Hepatocyte (in vitro differentiated cells): ENCODE data around the gene SYNE2. TPM values are rescaled to one million over a fixed set of nuclear protein-coding genes. Genes with fewer than 3 reads are reported as not detected.

ENCODE experiments used
- DNase-seq: peaks from one replicate; pipeline ENCODE4 v3.0.0-alpha.2; 2016; ENCODE audit warnings: low spot score
- H2AFZ ChIP-seq: fragments of 200-600 bp; sonication (generic); 2 replicates; pipeline ENCODE4 v1.6.0; 2016; ENCODE audit warnings: antibody characterized with exemption, mild to moderate bottlenecking
- H3K27ac ChIP-seq: fragments of 200-600 bp; sonication (generic); 2 replicates; pipeline ENCODE4 v1.5.1; 2016; ENCODE audit warnings: mild to moderate bottlenecking
- H3K27me3 ChIP-seq: fragments of 200-600 bp; sonication (generic); 2 replicates; pipeline ENCODE4 v1.6.1; 2016
- H3K36me3 ChIP-seq: fragments of 200-600 bp; sonication (generic); replicated peaks from 2 replicates; pipeline ENCODE4 v1.5.1; 2016; ENCODE audit warnings: low read depth; ENCODE audit not compliant: insufficient read depth
- H3K4me1 ChIP-seq: fragments of 200-600 bp; sonication (generic); 2 replicates; pipeline ENCODE4 v1.5.1; 2016; ENCODE audit warnings: mild to moderate bottlenecking, moderate library complexity; ENCODE audit not compliant: insufficient read depth
- H3K4me2 ChIP-seq: fragments of 200-600 bp; sonication (generic); 2 replicates; pipeline ENCODE4 v1.6.0; 2016
- H3K4me3 ChIP-seq: fragments of 200-600 bp; sonication (generic); 2 replicates; pipeline ENCODE4 v1.5.1; 2016; ENCODE audit warnings: mild to moderate bottlenecking
- H3K79me2 ChIP-seq: fragments of 200-600 bp; sonication (generic); 2 replicates; pipeline ENCODE4 v1.6.0; 2017; ENCODE audit warnings: mild to moderate bottlenecking
- H3K9me2 ChIP-seq: fragments of 200-600 bp; sonication (generic); replicated peaks from 2 replicates; pipeline ENCODE4 v1.6.0; 2017; ENCODE audit warnings: mild to moderate bottlenecking; ENCODE audit not compliant: insufficient read depth
- H3K9me3 ChIP-seq: fragments of 200-600 bp; sonication (generic); 2 replicates; pipeline ENCODE4 v1.5.1; 2016; ENCODE audit warnings: low read depth, mild to moderate bottlenecking
- H4K20me1 ChIP-seq: fragments of 200-600 bp; sonication (generic); 2 replicates; pipeline ENCODE4 v1.6.0; 2016; ENCODE audit warnings: mild to moderate bottlenecking; ENCODE audit not compliant: insufficient read depth, poor library complexity, severe bottlenecking
- EZH2 ChIP-seq: fragments of 200-600 bp; sonication (generic); IDR thresholded peaks from 2 replicates; pipeline ENCODE4 v1.6.1; 2016; ENCODE audit warnings: antibody characterized with exemption, mild to moderate bottlenecking, borderline replicate concordance
- EZH2phosphoT487 ChIP-seq: fragments of 200-600 bp; sonication (generic); IDR thresholded peaks from one replicate; pipeline ENCODE4 v1.6.1; 2018; ENCODE audit warnings: antibody characterized with exemption, mild to moderate bottlenecking, low read depth, moderate library complexity; ENCODE audit not compliant: unreplicated experiment, severe bottlenecking
- WGBS: methylation state at CpG from one replicate; pipeline ENCODE4 v1.1.6; 2016; ENCODE audit warnings: low lambda C conversion rate; ENCODE audit errors: missing lambda C conversion rate; 5-methylcytosine and 5-hydroxymethylcytosine counted together
- polyA plus RNA-seq: library from polyadenylated mRNA; unstranded; fragments of >200 nt; fragmentation: Nextera tagmentation; extraction: Ambion mirVana; gene quantifications from 2 replicates; pipeline ENCODE4 v1.2.1, GENCODE V29; 2016
- total RNA-seq: library from RNA; depleted of rRNA; stranded (reverse); fragments of >200 nt; gene quantifications from 2 replicates; pipeline ENCODE4 v1.2.3, GENCODE V29; 2014
- TF ChIP-seq, protein P1 (sequence below): fragments of 200-600 bp; sonication (generic); IDR thresholded peaks from 2 replicates; pipeline ENCODE4 v1.5.1; 2016; ENCODE audit warnings: antibody characterized with exemption, mild to moderate bottlenecking; ENCODE audit not compliant: poor library complexity

The SYNE2 gene
- total and polyA plus RNA-seq, 2 experiments from 2014 or later: 21.0 to 58.6 TPM

DNA sequence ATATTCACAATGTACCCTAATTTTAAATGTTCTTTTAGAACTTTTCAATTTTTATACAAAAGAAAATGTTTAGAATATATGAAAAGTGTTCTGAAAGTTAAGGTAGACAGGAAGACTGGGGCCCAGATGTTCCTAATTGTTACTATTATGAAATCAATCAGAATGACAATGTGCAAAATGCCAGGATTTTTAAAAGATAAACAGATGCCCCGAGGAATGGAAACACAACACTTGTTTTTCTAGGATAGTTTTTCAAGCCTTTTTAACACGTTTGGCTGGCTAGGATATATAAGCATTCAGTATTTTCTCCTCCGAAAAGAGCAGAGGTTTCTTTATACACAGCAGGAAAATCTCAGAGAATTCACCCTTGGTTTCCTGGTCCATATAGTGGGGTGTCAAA lies 334.5 kb downstream of the SYNE2 start:
- no peak for DNase-seq
- H3K36me3 ChIP-seq: no peaks in the 10 kb centered on the region
- no peaks in the 10 kb centered on the region for H3K27me3 ChIP-seq
- no peak overlapping the region for H3K4me3 ChIP-seq
- TF ChIP-seq EZH2 (no peak), EZH2phosphoT487 (no peak)
- TF ChIP-seq, protein P1, sequence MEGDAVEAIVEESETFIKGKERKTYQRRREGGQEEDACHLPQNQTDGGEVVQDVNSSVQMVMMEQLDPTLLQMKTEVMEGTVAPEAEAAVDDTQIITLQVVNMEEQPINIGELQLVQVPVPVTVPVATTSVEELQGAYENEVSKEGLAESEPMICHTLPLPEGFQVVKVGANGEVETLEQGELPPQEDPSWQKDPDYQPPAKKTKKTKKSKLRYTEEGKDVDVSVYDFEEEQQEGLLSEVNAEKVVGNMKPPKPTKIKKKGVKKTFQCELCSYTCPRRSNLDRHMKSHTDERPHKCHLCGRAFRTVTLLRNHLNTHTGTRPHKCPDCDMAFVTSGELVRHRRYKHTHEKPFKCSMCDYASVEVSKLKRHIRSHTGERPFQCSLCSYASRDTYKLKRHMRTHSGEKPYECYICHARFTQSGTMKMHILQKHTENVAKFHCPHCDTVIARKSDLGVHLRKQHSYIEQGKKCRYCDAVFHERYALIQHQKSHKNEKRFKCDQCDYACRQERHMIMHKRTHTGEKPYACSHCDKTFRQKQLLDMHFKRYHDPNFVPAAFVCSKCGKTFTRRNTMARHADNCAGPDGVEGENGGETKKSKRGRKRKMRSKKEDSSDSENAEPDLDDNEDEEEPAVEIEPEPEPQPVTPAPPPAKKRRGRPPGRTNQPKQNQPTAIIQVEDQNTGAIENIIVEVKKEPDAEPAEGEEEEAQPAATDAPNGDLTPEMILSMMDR: no peak
- WGBS: 28% methylated on average over 3 of the region's 3 CpGs
- no peaks in the 10 kb centered on the region for H4K20me1 ChIP-seq
- no peaks in the 10 kb centered on the region for H3K9me2 ChIP-seq
- no peak overlapping the region for H3K27ac ChIP-seq
- H3K79me2 ChIP-seq: no peaks in the 10 kb centered on the region
- H3K9me3 ChIP-seq: no peaks in the 10 kb centered on the region
- peak overlapping the region; percentile 31 for H3K4me2 ChIP-seq
- H2AFZ ChIP-seq: no peak overlapping the region
- peaks cover 10% of the 10 kb centered on the region for H3K4me1 ChIP-seq

DNA sequence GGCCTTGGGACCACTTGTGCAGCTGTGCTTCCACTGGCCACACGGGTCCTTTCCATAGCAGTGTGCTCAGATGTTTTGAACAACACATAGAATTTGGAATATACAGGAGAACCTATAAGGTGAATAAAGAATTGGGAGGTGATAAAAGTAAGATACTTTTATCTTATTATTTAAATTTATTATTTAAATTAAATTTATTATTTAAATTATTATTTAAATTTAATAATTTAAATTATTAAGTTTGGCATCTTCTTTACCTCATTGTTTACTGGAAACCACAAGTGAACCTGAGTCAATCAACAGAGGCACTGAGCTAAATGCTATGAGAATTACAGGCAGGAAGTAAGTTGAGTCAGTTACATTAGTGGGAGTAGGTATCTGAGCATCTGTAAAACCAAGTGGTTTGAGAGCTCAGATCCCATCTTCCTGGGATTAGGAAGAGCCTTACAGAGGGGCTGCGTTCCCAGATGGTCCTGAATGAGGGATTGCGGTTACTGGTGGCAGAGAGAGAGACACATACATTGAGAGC lies 338.2 kb downstream of the SYNE2 start:
- Histone ChIP-seq H3K79me2 (no peaks in the 10 kb centered on the region), H3K9me3 (no peaks in the 10 kb centered on the region), H2AFZ (no peak overlapping the region), H3K36me3 (no peaks in the 10 kb centered on the region), H3K4me1 (peaks cover 22% of the 10 kb centered on the region), H4K20me1 (no peaks in the 10 kb centered on the region), H3K27ac (no peak overlapping the region), H3K27me3 (no peaks in the 10 kb centered on the region), H3K4me2 (no peak overlapping the region), H3K9me2 (no peaks in the 10 kb centered on the region), H3K4me3 (no peak overlapping the region)
- 95% methylated on average over 3 of the region's 3 CpGs for WGBS
- DNase-seq: no peak
- TF ChIP-seq EZH2phosphoT487 (no peak), EZH2 (no peak)
- TF ChIP-seq, protein P1: no peak

DNA sequence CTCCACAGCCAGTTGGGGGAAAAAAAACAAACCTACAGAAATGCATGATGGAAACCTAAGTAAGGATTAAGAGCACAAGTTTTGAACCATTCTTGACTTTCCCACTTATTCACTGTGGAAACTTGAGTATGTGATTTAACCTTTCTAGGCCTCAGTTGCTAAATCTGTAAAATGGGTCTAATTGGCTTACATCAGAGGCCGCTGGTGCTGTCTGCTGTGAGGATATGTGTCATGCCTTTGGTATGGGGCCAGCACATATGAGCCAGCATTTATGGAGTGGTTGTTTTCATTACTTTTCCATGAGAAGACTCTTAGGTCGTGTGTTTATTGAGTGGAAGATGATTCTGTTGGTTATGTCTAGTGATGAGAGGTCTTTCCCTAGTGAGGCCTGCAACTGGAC lies 339.0 kb downstream of the SYNE2 start:
- Histone ChIP-seq H3K36me3 (no peaks in the 10 kb centered on the region), H3K27ac (no peak overlapping the region), H3K27me3 (no peaks in the 10 kb centered on the region), H2AFZ (no peak overlapping the region), H3K79me2 (no peaks in the 10 kb centered on the region), H3K9me3 (no peaks in the 10 kb centered on the region), H4K20me1 (no peaks in the 10 kb centered on the region), H3K4me1 (peaks cover 29% of the 10 kb centered on the region), H3K4me2 (no peak overlapping the region), H3K4me3 (no peak overlapping the region), H3K9me2 (no peaks in the 10 kb centered on the region)
- WGBS: 75% methylated on average over 2 of the region's 2 CpGs
- DNase-seq: no peak
- TF ChIP-seq, protein P1: no peak
- TF ChIP-seq EZH2 (no peak), EZH2phosphoT487 (no peak)

DNA sequence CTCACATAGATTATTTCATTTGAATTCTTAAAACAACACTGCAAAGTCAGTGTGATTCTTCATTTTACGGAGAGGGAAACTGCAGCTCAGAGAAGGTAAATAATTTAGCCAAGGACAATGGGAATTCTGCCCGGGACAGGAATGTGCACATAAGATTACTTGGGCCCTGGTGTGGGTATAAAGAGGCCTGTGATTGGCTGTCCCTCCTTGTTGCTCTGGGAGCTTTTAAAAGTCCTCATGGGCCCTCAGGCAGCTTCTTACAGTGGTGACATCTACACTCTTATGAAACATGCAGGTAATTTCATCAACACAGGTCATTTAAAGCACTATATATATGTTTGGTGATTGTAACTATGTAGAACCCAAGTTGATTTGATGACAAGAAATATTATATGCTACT lies 341.0 kb downstream of the SYNE2 start:
- H3K9me3 ChIP-seq: no peaks in the 10 kb centered on the region
- H3K4me3 ChIP-seq: no peak overlapping the region
- no peak overlapping the region for H3K4me2 ChIP-seq
- no peak for DNase-seq
- WGBS: 36% methylated on average over 2 of the region's 2 CpGs
- H3K79me2 ChIP-seq: peaks cover 5% of the 10 kb centered on the region
- TF ChIP-seq, protein P1: no peak
- TF ChIP-seq EZH2phosphoT487: no peak
- TF ChIP-seq EZH2: no peak
- peaks cover 30% of the 10 kb centered on the region for H3K4me1 ChIP-seq
- H3K27ac ChIP-seq: peak overlapping the region; percentile 82
- H3K27me3 ChIP-seq: no peaks in the 10 kb centered on the region
- H2AFZ ChIP-seq: no peak overlapping the region
- H4K20me1 ChIP-seq: no peaks in the 10 kb centered on the region
- no peaks in the 10 kb centered on the region for H3K9me2 ChIP-seq
- no peaks in the 10 kb centered on the region for H3K36me3 ChIP-seq
